IPS-NIHi7 (cell line): ENCODE results near the gene KNDC1.
A peak's percentile ranks its signal among the peaks of the same experiment; 100 is the strongest.
"Not testable (repeated sequence)": the region's sequence is repeated elsewhere in the genome, so short reads cannot be mapped to it uniquely, and the experiment has no call there.

Source experiments
- DNase-seq: peaks from one replicate; pipeline ENCODE4 v3.0.0; 2012; ENCODE audit warnings: mixed read lengths; ENCODE audit errors: extremely low spot score

The KNDC1 gene

DNA sequence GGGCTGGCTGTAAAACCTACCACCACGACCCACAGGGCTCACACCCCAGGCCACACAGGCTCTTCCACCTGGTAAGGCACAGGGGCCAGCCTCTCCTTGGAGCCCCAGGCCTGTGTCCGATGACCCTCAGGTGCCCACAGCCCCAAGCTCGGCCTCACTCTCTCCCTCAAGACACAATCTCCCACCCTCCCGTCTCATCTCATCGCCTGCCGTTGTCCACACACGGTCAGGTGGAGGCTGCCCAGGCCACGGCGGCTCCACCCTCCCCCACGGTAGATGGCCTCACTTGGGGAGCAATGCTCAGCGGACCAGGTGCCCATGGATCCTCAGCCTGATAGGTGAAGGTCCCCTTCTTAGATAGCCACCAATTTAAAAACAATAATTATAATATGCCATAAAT is 61.3 kb downstream of the KNDC1 start:
- DNase-seq = no peak

DNA sequence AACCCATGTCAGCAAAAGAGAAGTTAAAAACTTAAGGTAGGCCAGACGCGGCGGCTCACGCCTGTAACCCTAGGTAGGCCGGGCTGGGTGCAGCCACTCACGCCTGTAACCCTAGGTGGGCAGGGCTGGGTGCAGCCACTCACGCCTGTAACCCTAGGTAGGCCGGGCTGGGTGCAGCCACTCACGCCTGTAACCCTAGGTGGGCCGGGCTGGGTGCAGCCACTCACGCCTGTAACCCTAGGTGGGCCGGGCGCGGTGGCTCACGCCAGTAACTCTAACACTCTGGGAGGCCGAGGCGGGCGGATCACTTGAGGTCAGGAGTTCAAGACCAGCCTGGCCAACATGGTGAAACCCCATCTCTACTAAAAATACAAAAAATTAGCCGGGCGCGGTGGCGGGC is 61.7 kb downstream of the KNDC1 start:
- DNase-seq = not testable (repeated sequence)

DNA sequence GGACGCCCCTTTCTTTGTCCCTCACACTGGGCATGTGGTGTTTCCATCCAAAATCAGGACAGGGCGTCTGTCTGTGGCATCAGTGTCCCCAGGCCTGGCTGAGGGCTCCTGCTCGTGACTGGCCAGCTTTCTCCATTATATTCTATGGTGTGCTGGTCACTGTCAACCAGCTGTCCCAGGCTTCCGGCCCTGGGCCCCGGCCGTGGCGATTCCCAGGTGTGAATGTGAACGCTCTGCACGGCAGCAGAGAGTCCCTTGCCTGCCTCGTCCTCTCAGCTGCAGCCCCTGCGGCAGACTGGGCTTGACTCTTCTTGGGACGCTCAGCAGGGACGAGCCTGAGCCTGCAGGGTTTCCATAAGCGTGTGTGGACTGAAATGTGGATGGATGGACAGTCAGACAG is 64.1 kb downstream of the KNDC1 start:
- no peak for DNase-seq

DNA sequence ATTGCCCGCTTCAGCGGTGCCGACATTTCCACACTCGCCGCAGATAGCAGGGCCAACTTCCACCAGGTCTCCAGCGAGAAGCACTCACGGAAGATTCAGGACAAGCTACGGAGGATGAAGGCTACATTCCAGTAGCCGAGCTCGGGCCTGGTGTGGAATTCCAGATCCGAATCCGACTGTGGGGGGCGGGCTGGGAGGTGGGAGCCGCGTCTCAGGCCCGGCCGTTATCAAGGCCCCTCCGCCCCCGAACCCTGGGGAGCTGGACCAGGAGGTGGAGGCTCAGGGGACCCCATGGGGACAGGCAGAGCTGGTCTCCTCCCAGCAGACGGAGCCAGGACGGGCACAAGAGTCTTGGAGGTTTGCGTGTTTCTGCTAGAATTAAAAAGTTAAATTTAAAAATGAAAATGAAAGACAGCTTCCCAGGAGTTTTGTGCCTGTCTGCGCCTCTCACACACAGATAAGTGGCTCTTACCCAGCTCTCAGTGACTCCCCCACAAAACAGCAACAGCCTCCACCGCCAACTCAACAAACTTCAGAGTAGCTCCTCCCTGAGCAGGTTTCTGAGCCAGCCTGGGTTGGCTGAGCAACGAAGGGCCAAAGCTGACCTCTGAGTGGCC is 64.8 kb downstream of the KNDC1 start:
- no peak for DNase-seq

DNA sequence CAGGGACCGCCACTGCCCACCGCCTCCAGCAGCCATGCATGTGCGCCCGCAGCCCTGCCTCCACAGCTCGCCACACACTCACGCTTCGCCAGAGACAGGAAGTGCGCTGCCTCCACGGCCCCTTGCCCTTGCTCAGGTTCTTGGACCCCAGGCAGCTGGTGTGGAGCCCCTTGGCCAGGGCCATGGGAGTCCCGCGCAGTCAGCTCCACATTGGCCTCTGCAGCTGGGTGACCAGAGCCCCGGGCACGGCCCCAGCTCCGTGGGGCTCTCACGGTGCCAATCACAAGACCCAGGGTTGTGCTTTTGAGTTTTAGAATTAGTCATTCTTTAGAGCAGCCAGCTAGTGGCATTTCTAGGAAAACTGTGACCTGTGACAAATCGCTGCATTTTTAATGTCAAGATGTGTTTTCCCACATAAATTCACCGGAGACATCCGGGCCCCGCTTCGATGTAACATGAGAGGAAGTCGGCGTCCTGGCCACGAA is 65.7 kb downstream of the KNDC1 start:
- no peak for DNase-seq

DNA sequence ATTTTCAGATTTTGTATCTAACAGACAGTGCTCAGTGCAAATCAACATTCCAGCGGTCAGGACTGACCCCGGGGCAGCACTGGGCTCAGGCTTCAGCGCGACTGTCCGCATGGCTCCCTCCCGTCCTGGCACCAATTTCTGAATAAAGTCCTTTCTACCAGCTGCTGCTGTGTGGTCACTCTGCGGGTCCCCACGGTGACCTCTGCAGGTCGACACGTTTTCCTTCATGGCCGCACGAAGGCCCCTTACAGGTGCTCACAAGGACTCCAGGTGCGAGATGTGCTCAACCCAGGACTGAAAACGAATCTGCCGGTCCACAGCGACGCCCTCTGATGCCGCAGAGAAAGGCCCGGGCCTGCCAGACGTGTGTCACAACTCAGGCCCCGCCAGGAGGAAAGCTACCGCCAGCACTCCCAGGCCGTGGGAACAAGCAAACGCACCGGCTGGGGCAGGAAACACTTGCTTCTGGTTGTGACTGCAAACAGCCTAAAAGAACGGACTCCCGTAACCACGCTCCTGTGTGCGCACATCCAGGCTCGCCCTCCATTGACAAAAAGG is 66.3 kb downstream of the KNDC1 start:
- no peak for DNase-seq

DNA sequence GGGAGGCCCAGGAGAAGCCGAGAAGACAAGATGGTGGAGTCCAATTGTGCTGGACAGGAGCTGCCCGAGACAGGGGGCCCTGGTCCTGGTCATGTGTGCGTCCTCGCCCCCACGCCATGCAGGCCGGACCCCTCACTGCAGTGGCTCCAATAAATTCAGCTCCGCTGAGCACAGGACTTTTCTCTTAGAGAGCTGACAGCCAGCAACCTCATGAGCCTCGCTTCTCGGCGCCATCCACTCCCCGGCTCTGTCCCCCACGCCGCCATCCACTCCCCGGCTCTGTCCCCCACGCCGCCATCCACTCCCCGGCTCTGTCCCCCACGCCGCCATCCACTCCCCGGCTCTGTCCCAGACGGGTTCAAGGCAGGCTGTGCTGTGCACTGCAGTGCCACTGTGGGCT is 67.2 kb downstream of the KNDC1 start:
- DNase-seq = no peak

DNA sequence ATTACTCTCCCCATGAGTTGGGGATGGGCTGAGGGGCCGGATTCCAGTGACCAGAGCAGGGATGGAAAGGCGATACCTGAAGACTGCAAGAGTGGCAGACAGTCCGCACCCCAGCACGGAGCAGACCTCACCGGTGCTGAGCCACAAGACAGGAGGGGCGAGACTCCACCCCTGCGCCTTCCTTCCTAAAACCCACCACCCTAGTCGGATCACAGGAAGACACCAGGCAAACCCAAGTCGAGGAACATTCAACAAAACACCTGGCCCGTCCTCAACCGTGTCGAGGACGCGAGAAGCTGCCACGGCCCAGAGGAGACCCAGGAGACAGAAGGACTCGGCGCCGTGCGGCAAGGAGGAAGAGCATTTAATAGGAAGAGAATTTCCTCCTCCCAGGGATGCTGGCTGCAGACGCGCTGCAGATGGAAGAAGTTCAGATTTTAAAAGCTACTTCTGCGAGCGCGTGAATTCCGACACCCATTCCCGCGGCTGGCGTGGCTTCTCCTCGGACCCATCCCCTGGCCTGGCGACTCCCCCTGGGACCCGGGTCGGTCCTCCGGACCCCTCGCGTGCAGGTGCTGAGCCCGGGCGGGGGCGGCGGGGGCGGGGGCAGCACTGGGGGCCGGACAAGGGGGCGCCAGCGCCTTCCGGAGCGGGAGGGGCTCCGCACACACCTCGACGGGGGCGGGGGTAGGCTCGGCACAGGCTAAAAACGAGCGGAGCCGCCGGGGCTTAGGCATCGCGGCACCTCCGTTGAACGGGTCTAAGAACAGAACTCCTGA is 69.4 kb downstream of the KNDC1 start:
- no peak for DNase-seq

DNA sequence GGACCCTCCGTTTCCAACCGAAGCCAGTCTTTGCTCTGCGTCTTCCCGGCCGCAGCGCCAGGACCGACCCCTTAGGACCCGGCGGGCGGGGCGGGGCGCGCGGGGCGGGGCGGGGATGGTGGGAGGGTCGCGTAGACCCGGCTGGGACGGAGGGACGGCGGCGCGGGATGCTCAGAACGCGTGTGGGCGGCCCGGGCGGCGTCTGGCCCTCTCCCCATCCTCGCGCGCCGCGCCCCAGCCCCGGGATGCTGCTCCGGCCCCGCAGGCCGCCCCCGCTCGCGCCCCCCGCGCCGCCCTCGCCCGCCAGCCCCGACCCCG is 70.0 kb downstream of the KNDC1 start, which contains the start of gene UTF1:
Gene UTF1 (plus strand): TSS at position 174 of the 318 bp plus-strand sequence. CDS start 72 bp downstream, at position 246.
- DNase-seq = no peak

DNA sequence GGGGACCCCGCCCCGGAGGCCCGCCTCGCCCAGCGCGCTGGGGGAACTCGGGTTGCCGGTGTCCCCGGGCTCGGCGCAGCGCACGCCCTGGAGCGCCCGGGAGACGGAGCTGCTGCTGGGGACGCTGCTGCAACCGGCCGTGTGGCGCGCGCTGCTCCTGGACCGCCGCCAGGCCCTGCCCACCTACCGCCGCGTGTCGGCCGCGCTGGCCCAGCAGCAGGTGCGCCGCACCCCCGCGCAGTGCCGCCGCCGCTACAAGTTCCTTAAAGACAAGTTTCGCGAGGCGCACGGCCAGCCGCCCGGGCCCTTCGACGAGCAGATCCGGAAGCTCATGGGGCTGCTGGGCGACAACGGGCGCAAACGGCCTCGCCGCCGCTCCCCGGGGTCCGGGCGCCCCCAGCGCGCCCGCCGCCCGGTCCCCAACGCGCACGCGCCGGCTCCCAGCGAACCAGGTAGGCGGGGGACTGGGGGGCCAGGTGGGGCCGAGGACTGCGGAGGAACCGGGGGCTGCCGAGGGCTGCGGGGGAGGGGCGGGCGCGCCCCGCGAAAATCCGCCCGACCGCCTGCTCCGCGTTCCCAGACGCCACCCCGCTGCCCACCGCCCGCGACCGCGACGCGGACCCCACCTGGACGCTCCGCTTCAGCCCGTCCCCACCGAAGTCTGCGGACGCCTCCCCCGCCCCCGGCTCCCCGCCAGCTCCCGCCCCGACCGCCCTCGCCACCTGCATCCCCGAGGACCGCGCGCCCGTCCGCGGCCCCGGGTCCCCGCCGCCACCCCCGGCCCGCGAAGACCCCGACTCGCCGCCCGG is 70.6 kb downstream of the KNDC1 start:
- DNase-seq = no peak

DNA sequence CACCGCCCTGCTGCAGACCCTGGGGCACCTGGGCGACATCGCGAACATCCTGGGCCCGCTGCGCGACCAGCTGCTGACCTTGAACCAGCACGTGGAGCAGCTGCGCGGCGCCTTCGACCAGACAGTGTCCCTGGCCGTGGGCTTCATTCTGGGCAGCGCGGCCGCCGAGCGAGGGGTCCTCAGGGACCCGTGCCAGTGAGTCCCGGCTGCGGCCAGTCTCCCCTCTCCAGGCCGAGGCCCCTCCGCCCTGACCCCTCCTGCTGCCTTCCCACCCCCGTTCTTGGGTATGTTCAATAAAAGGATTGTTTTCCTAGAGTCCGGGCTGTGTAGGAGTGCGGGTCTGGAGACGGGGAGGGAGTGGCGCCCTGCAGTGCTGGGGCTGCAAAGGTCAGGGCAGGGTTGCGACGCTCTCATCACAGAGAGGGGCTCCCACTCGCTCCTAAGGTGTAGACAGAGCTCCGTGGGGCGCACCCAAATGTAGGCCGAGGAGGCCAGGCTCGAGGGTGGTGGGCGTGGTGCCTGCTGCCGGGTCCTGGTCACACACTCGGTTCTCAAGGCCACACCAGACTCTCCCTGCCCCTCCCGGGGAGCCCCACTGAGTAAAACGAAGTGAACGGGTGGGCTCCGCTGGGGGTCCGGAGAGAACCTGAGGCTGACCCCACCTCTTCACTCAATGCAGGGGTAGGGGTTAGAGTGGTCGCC is 71.4 kb downstream of the KNDC1 start:
- DNase-seq = no peak

DNA sequence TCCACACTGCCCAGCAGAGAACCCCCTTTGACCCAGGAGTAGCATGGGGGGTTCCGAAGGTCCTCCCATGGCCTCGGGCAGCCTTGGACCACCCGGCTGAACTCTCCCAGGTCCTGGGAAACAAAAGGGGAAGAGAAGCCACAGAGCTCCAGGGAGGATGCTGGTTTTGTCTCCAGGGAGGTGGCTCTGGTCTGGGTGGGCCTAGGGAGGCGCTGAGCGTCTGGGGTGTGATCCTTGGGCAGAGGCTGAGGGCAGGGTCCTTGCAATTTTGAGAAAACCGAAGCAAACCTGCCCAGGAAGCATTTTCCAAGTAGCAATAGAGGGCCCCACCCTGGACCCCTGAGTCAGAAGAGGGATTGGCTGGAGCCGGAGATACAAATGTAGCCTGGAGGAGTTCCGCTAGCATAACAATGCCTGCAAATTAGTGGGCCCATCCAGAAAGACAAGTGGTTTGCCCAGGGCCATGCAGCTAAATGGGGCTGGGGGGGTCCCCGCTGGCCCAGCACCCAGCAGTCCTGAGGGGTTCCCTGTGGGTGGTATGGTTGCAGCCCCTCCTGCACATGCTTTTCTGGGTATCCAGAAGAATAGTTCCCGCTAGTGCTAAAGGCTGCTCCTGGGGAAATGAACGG is 72.0 kb downstream of the KNDC1 start:
- no peak for DNase-seq

DNA sequence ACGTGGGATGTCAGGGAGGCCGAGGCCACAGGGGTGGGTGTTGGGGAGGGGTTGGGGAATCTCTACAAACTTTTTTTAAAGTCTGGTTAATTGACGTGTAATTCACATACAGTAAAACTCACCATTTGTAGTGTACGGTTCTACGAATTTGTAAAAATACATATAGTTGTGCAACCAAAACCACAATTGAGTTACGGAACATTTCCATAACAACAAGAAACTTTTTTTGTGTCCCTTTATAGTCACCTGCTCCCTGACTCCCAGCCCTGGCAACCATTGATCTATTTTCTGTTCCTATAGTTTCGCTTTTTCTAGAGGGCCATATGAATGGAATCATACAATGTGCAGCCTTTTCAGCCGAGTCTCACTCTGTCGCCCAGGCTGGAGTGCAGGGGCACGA is 74.8 kb downstream of the KNDC1 start:
- not testable (repeated sequence) for DNase-seq

DNA sequence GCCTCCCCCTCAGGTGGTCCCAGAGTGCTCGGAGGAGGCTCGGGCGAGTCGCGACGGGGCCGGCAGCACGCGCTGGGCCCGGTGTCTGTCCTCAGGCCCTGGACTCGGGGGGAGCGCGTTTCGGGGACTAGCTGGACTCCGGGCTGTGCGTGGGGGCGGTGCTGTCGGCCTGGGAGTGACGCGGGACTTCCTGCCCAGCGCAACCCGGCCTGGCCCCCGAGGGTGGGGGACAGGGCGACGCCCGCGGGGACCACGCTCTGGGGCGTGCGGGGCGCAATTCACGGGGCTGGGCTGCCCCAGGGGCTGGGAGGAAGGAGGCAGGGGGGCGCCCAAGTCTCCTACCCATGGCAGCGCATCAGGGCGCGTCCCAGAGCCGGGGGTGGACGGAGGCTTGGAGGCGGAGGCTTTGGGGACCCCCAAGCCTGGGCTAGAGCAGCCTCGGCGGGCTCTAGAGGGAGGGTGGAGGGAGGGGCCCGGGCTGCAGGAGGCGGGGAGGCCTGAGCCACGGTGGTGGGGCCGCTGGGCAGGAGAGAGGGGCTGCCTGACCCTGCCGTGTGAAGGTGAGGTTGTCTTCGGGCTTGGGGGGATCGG is 75.3 kb downstream of the KNDC1 start:
- DNase-seq = no peak

DNA sequence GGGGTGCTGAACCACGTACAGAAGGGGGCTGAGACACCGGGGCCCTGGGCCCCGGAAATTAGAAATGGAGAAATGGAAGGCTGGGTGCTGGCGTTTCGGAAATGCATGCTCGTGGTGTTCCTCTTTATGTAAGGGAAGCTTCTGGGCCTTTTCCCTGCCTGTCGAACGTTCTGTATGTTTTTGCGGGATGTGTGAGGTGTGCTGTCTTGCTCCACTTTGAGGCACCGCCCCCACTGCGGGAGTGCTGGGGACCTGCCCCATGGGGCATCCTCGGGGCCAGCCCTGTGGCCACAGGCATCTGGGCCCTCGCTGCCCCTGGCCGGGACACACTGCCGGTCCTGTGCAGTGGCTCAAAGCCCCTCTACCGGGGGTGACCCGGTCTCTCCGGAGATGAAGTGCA is 75.9 kb downstream of the KNDC1 start:
- no peak for DNase-seq

DNA sequence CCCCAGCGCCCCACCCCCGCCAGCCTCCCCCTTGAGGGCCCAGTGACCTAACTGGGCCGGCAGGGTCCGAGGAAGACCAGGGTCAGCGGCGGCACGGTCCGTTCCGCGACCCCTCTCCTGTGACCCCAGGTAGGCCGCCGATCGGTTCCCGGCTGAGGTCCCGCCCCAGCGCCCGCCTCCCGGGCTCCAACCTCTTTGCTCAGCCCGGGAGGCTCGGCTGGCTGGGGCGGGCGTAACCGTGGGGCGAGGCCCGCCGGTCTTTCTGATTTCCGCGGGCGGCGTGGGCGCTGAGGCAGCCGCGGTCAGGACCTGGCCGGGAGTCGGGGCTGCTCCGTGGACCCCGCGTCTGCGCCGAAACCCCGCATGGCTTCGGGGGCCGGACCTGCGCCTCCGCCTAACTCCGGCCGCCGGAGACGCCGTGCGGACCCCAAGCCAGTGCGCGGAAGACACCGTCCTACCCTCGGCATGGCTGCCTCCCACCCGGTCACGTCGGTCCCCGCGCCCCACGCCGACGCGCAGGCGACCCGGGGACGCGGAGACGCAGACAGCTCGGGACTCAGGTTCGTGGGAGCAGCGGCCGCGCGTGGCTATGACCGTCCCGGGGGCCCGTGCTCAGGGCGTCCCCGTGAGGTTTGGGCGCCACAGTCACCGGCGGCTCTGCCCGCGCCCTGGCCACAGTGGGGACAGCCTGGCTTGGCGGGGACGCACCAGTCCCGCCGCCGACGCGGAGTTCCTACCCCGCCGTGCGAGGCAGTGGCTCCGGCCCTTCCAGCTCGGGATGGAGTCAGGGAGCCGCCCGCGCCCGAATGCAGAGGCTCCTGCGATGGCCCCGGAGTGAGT is 76.6 kb downstream of the KNDC1 start:
- no peak for DNase-seq

DNA sequence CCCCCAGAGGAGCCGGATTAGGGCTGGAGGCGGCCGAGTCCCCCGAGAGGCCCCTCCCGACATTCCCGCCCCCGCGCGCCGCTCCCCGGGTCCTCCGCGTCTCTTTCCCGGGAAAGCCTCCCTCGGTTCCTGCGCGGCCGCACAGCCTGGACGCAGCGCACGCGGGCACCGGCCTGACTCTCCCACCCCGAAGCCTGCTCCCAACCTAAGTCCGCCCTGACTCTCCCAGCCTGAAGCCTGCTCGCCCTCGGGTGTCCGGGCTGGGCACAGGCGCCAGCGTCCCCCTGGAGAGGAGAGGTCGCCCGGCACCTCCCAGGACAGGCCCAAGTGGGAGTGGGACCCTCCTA is 77.2 kb downstream of the KNDC1 start:
- no peak for DNase-seq

DNA sequence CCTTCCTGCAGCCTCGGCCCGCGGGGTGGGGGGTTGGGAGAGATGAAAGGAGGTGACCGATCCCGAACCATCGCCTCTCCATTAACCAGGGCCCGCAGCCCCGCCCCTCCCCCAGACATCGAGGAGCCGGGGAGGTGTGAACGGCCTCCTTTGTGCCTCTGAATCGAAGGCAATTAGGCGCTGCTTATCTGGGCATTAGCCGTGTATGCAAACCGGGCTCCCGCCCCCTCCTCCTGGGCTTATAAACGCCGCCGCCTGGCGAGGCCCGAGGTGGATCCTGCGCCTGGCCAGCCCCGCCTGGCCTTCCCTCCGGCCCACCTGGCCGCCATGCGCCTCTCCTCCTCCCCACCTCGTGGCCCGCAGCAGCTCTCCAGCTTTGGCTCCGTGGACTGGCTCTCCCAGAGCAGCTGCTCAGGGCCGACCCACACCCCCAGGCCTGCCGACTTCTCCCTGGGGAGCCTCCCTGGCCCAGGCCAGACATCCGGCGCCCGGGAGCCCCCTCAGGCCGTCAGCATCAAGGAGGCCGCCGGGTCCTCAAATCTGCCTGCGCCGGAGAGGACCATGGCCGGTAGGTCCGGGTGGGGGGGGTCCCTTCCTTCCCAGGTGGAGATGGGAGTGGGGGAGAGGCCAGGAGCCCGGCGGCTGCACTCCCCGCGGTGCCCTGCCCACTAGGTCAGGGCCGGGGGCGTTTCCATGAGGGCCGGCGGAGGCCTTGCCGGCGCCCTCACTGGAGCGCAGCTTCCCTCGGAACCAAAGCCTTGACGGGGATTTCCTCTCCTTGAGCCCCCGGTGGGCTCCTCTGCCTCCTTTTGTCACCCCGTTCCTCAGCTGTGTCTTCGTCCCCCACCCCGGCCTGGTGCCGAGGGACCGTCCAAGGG is 77.8 kb downstream of the KNDC1 start, which contains the start of gene VENTX:
Gene VENTX (plus strand): TSS at position 268 of the 878 bp plus-strand sequence. CDS start 60 bp downstream, at position 328.
- peak; percentile 76 for DNase-seq

DNA sequence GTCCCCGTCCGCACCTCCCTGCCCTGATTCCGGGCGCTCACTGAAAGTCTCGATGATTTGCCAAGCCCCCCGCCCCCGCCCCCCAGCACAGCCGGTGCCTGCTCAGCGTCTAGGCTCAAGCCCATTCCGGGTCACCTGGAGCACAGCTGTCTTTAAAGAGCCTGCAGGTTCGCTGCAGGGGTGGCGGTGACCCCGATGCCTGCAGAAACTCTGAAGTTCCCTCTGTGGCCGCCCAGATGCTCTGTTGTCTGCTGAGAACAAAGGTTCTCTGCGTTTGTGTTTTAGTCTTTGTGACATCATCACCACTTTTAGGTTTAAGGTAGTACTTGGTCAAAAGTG is 78.4 kb downstream of the KNDC1 start:
- DNase-seq = no peak
